Kidney (tissue), 14 donors: ENCODE results near the gene DNASE1L2. TPM values are rescaled to one million over a fixed set of nuclear protein-coding genes. Genes with fewer than 3 reads are reported as not detected.

Source experiments
- DNase-seq, 5 donors: peaks; one replicate each; pipeline ENCODE4 v3.0.0-alpha.2; 2013 to 2020
- FAIRE-seq: peaks from 2 replicates; lab custom pipeline; 2012; peaks lifted over from hg19 to GRCh38; lab: Jason Lieb, UNC
- H3K27ac ChIP-seq, 2 donors: one replicate each; pipeline ENCODE4 v1.7.0; 2013; ENCODE audit warnings: low read depth in 2 of 2, low read length in 2 of 2, inconsistent platforms in 1 of 2
- H3K27me3 ChIP-seq: one replicate; pipeline ENCODE4 v1.7.1; 2013; ENCODE audit warnings: low read length, inconsistent platforms; ENCODE audit not compliant: control insufficient read depth, insufficient read depth
- H3K36me3 ChIP-seq, 3 donors: one replicate each; pipeline versions ENCODE4 v1.7.0 to v1.7.1; 2013; ENCODE audit warnings: low read length in 3 of 3, control low read depth in 1 of 3, inconsistent platforms in 1 of 3; ENCODE audit not compliant: insufficient read depth in 3 of 3, control insufficient read depth in 2 of 3
- H3K4me1 ChIP-seq, 3 donors: one replicate each; pipeline versions ENCODE4 v1.7.0 to v1.7.1; 2013; ENCODE audit warnings: low read length in 3 of 3, inconsistent platforms in 1 of 3, low read depth in 1 of 3; ENCODE audit not compliant: control insufficient read depth in 2 of 3, insufficient read depth in 2 of 3
- H3K4me3 ChIP-seq, 3 donors: one replicate each; pipeline versions ENCODE4 v1.7.0 to v1.8.1; 2013; ENCODE audit warnings: low read length in 3 of 3, control low read depth in 1 of 3, inconsistent platforms in 1 of 3
- H3K9ac ChIP-seq, 3 donors: one replicate each; pipeline versions ENCODE4 v1.7.0 to v1.7.1; 2013; ENCODE audit warnings: low read length in 3 of 3, control low read depth in 1 of 3, inconsistent platforms in 1 of 3
- H3K9me3 ChIP-seq, 3 donors: one replicate each; pipeline versions ENCODE4 v1.7.0 to v1.7.1; 2013; ENCODE audit warnings: low read length in 3 of 3, control low read depth in 1 of 3, inconsistent platforms in 1 of 3; ENCODE audit not compliant: control insufficient read depth in 2 of 3, insufficient read depth in 1 of 3
- CTCF ChIP-seq: IDR thresholded peaks from 3 replicates; pipeline ENCODE4 v1.5.1; 2012; ENCODE audit warnings: mild to moderate bottlenecking, moderate library complexity, borderline replicate concordance; ENCODE audit not compliant: insufficient read depth; ENCODE audit errors: extremely low read depth
- intact Hi-C: fragments of 100-400 bp; cut with DNase I; formaldehyde crosslinking; loops from one replicate; pipeline ENCODE4 v1.11.1; 2022
- polyA plus RNA-seq: library from polyadenylated mRNA; stranded (reverse); fragments of 350-450 nt; fragmentation: Illumina TruSeq; extraction: RNeasy Lipid Tissue Mini Kit (QIAGEN cat#74804); gene quantifications from one replicate; pipeline ENCODE4 v1.2.3, GENCODE V29; 2014; ENCODE audit warnings: low read depth, low replicate concordance; ENCODE audit not compliant: insufficient read depth
- total RNA-seq: library from RNA; stranded (reverse); fragmentation: NEBNext Ultra II Directional; extraction: Animal tissue kit (Norgen Biotek cat#: 25700); gene quantifications from one replicate; pipeline ENCODE4 v1.2.1, GENCODE V29; 2021
- donor health status: control.
- donor health status: control.
- donor health status: control.
- donor health status: control.
- donor health status: control.
- donor health status: DM: yes; HTN: yes; CAD: no.
- donor health status: Normal renal cell carcinoma (clear cell type).

DNASE1L2 gene
- total and polyA plus RNA-seq, 2 donors from 2014 or later, result 0.88 TPM

GRCh38 chr16:2228161-2228824 lies 8.0 kb upstream of the DNASE1L2 start:
- no peak for TF ChIP-seq CTCF
- Histone ChIP-seq H3K4me1 (peaks cover 0 to 6% (median 3%) of the 10 kb centered on the region in 3 donors), H3K27me3 (no peaks in the 10 kb centered on the region), H3K9me3 (no peaks in the 10 kb centered on the region), H3K9ac (no peak overlapping the region), H3K4me3 (no peak overlapping the region), H3K36me3 (peaks cover 0 to 26% (median 10%) of the 10 kb centered on the region in 3 donors), H3K27ac (no peak overlapping the region)
- no peak for FAIRE-seq
- peak in 1 of 5 donors; percentile 64 for DNase-seq
- intact Hi-C loops, result no loop called here

- H3K27ac ChIP-seq, result no peak overlapping the region
- FAIRE-seq, result no peak
- no peaks in the 10 kb centered on the region for H3K27me3 ChIP-seq
- H3K4me1 ChIP-seq, result peaks cover 0 to 6% (median 3%) of the 10 kb centered on the region in 3 donors
- H3K4me3 ChIP-seq, result no peak overlapping the region
- no peak for DNase-seq
- intact Hi-C loops, result no loop called here
- no peaks in the 10 kb centered on the region for H3K9me3 ChIP-seq
- H3K36me3 ChIP-seq, result peaks cover 0 to 28% (median 10%) of the 10 kb centered on the region in 3 donors
- no peak overlapping the region for H3K9ac ChIP-seq
- TF ChIP-seq CTCF, result no peak
These were observed 7.2 kb upstream of the DNASE1L2 start for GRCh38 chr16:2229091-2229490.

- peaks cover 0 to 4% (median 3%) of the 10 kb centered on the region in 3 donors for H3K4me1 ChIP-seq
- no peak overlapping the region for H3K27ac ChIP-seq
- no peak for TF ChIP-seq CTCF
- no peak overlapping the region for H3K9ac ChIP-seq
- FAIRE-seq (no peak), DNase-seq (no peak)
- intact Hi-C loops, result no loop called here
- H3K9me3 ChIP-seq, result no peaks in the 10 kb centered on the region
- no peak overlapping the region for H3K4me3 ChIP-seq
- peaks cover 0 to 32% (median 10%) of the 10 kb centered on the region in 3 donors for H3K36me3 ChIP-seq
- no peaks in the 10 kb centered on the region for H3K27me3 ChIP-seq
These were observed 6.5 kb upstream of the DNASE1L2 start for GRCh38 chr16:2229632-2230250.
